ENCODE data around the gene C14orf180.

GRCh38 chr14:104555430-104556255, 23.9 kb upstream of the C14orf180 start:
- TF ChIP-seq NFE2L2 (conservative IDR thresholded peaks at IDR 0.05; ENCODE audit: low read length) (no peak), CTCF (IDR thresholded peaks at IDR 0.05) (no peak), POLR2A (IDR thresholded peaks at IDR 0.05; ENCODE audit: low read length) (no peak), ELK1 (IDR thresholded peaks at IDR 0.05; ENCODE audit: low read depth, low read length) (no peak), MAX (IDR thresholded peaks at IDR 0.05) (no peak), EP300 (IDR thresholded peaks at IDR 0.05) (no peak), RCOR1 (IDR thresholded peaks at IDR 0.05; ENCODE audit: low read depth, low read length) (no peak), RAD21 (conservative IDR thresholded peaks at IDR 0.05 in 1 of 2, IDR thresholded peaks at IDR 0.05 in 1 of 2) (no peak), BHLHE40 (IDR thresholded peaks at IDR 0.05; ENCODE audit: low read depth, low read length) (no peak)
